Measurements from ENCODE around the gene HSFX3.
"Not testable (repeated sequence)": the region's sequence is repeated elsewhere in the genome, so short reads cannot be mapped to it uniquely, and the experiment has no call there.

HSFX3 gene

GRCh38 chrX:149513825-149514428 is 35.8 kb downstream of the HSFX3 start:
- DNase-seq: no peak

GRCh38 chrX:149512225-149512885 is 37.4 kb downstream of the HSFX3 start:
- peak; percentile 10 to 31 for DNase-seq

GRCh38 chrX:149511081-149511480 is 38.6 kb downstream of the HSFX3 start:
- no peak for DNase-seq

GRCh38 chrX:149510386-149510785 is 39.3 kb downstream of the HSFX3 start:
- DNase-seq: no peak

GRCh38 chrX:149508467-149508866 is 41.3 kb downstream of the HSFX3 start:
- DNase-seq: no peak

- DNase-seq: no peak
These were observed 43.4 kb downstream of the HSFX3 start for GRCh38 chrX:149506349-149506748.

GRCh38 chrX:149505671-149506070 is 44.1 kb downstream of the HSFX3 start:
- no peak for DNase-seq

GRCh38 chrX:149504915-149505651 is 44.6 kb downstream of the HSFX3 start, which contains the start of gene IDS:
TSS of gene IDS (minus strand) at chrX:149505306. CDS start at chrX:149505137, 169 bp downstream.
- peak; percentile 40 to 86 for DNase-seq

GRCh38 chrX:149504226-149504914 is 45.4 kb downstream of the HSFX3 start:
- DNase-seq: no peak

- DNase-seq: not testable (repeated sequence)
These were observed 46.3 kb downstream of the HSFX3 start for GRCh38 chrX:149503446-149503845.

- not testable (repeated sequence) for DNase-seq
These were observed 46.8 kb downstream of the HSFX3 start for GRCh38 chrX:149502923-149503322.

- no peak for DNase-seq
These were observed 50.0 kb downstream of the HSFX3 start for GRCh38 chrX:149499766-149500165.

- DNase-seq: no peak
These were observed 51.0 kb downstream of the HSFX3 start for GRCh38 chrX:149498767-149499166.

All from NCI-H187 (cell line).